ENCODE data around the gene PPP1R27. TPM values are rescaled to one million over a fixed set of nuclear protein-coding genes. Genes with fewer than 3 reads are reported as not detected.

Gene PPP1R27
- polyA plus RNA-seq, 3 donors = 0.15 to 0.58 TPM; not detected in 1

DNA sequence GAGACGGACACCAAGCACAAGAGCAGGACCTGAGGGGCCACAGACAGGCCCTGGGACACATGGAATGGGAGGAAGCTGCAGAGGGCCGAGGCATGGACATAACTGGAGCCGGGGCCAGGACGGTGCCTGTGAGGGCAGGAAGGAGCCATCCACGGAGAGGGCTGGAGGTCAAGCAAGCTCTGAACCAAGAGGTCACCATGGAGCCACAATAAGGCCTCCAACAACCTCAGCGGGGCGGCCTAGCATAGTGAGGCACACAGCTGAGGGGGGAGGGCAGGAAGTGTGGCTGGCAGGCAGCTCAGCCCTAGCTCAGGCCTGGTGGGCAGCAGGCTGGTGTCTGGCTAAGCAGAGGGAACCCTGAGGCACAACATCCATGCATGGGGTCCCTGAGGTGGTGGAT, 6.2 kb downstream of the PPP1R27 start:
- 64 to 74% (median 72%) methylated on average over 6 to 7 of the region's 7 CpGs for WGBS, 3 donors
- H3K27ac ChIP-seq (ENCODE audit: low read depth, low read length) = no peak overlapping the region

DNA sequence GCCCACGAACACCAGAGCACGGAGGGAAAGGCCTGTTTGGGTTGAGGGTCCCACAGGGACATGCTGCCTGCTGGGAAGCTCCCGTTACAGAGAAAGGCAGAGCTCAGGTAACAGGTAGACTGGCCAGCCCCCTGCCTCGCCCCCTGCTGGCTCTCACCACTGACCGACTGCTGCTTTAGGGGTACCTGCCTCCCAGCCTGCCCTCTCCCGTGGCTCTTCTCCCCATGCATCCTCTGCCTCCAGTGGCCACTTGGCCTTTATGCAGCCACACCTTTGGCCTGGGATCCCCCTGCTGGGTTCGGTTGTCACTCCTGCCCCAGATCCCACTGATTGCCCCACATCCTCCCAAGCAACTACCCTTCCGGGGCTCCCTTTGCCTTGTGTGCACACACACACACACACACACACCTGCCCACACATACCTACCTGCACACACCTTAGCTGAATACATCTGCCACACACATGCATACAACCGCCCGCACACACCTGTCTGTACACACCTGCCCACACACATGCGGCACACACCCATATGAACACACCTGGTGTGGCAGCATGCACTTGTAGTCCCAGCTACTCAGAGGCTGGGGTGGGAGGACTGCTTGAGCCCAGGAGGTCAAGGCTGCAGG, 8.9 kb downstream of the PPP1R27 start:
- WGBS, 3 donors = 77 to 85% (median 79%) methylated on average over 11 of the region's 11 CpGs
- no peak overlapping the region for H3K27ac ChIP-seq (ENCODE audit: low read depth, low read length)

DNA sequence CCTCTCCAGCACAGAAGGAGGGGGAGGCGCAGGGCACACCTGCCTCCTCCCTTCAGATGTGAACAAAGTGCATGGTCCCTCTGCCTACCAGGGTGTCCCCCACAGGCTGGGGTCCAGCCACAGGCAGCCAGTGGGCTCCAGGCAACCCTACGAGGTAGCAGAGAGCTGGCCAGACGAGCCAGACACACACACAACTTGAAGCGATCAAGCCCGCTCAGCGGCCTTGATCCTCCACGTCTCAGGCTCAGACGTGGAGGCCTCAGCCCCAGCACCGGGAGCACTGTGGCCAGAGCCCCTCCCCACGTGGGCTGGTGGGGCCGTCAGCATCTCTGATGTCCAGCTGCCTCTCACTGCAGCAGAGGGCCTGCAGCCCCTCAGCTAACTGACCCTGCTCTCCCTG, 10.3 kb downstream of the PPP1R27 start:
- 79 to 89% (median 84%) methylated on average over 9 to 11 of the region's 11 CpGs for whole genome bisulfite sequencing, 3 donors

DNA sequence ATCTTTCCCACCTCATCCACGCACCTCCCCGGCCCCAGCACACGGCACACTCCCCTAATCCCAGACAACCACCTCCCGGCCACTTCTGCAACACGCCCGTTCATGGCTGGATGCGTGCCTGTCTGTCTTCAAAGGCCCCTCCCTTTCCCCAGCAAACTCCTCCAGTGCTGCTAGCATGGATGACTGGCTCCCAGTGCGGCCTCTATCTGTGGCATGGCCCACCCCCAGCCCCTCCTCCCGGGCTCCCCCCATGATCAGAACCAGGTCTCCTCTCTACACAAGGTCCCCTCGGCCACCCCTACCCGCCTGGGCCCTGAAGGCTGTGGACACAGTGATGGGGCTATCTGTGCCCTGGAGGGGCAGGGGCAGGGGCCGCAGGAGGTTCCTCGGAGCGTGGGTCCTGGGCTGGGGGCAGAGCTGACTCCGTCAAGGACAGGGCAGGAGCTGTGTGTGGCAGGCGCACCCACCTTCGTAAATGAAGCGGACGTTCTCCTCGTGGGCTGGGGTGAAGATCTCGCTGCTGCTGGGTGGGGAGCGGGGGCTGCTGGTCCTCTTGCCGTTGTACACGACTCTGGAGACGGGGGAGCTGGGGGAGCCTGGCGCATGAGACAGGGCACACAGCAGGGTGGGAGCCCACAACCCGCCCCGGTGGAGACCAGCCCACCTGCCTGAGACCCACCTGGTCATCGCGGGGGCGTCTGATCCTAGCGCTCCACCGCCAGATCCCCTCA, 10.9 kb downstream of the PPP1R27 start:
- no peak overlapping the region for H3K27ac ChIP-seq (ENCODE audit: low read depth, low read length)
- WGBS, 3 donors = 91 to 94% (median 92%) methylated on average over 32 to 33 of the region's 33 CpGs

More for the DNA sequence above, 10.3 kb downstream of the PPP1R27 start:
- H3K27ac ChIP-seq (ENCODE audit: low read depth, low read length) = no peak overlapping the region

DNA sequence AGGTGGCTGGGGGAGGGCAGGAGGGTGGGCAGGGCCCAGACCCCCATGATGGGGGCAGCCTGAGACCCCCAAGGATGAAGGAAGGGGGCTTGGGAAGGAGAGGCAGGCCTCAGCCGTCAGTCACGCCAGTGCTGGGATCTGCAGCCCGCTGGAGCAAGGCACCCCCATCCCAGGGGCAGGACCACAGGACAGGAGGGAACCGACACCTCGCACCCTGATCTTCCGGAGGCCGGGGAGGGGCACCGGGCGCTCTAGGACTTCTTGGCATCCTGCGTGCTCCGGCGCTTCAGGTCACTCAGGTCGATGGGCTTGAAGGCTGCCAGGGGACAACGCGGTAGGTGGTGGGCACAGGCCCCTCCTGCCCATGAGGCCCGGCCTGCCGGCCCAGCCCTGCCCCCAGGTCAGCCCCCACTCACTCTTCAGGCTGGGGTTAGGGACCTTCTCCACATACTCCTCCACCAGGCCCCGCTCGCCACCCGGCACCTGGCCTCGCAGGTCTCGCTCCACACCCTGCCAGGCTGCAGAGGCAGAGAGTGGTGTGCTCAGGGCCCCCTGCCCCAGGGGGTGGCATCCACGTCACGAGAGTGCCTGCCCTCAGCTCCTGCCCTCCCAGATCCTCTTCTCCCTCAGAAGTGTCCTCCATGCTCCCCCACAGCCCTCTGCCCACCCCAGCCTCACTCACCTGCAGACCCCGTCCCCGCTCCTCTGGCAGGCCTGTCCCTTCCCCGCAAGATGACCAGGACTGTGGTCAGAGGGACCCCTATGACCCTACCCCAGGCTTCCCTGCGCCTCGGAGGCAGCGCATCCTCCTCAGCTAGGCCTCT, 11.6 kb downstream of the PPP1R27 start:
- WGBS, 3 donors = 94 to 97% (median 95%) methylated on average over 26 to 30 of the region's 30 CpGs
- no peak overlapping the region for H3K27ac ChIP-seq (ENCODE audit: low read depth, low read length)

DNA sequence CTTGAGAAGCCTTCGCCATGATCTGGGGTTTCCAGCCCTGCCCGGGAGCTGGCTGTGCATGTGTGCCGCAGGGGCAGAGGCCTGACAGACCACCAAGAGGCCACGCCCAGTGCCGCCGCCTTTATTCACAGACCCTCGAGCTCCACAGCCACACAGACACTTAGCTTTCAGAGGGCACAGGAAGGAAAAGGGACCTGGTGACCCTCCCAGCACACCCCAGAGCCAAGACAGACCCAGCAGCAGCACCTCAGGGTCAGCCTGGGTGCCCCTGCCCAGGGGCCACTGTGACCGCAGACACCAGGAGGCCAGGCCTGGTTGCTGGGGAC, 12.6 kb downstream of the PPP1R27 start:
- WGBS, 3 donors = 87 to 93% (median 89%) methylated on average over 8 of the region's 8 CpGs
- no peak overlapping the region for H3K27ac ChIP-seq (ENCODE audit: low read depth, low read length)

DNA sequence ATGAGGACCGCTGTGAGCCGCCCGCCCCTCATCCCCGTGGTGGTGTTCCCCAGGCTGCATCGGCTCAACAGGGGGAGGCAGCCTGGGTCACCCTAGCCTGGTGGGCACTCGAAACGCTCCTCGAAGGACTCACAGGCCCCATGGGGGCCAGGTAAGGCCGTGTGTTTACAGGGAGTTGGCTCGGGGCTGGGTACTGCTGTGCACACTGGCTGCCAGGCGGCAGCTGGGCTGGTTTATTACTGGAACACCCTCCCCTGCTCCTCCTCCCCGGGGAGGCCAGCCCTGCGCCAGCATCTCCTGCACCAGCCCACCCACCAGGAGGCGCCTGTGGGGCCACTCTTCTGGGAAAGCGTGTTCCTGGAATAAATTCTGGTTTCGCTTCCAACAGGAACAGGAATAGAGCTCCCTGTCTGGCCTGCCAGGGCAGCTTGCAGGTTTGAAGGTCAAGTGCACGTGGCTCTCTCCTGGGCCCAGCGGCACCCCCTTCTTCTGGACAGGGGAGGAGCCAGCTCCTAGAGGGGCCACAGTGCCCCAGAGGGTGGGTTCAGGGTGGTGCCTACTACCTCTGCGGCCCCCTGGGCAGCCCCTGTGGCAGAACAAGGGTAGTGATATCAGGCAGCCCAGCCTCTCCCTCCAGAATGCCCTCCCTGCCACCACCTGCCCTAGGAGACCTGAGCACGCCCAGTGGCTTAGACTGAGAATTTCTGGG, 13.1 kb downstream of the PPP1R27 start:
- 33 to 50% (median 46%) methylated on average over 19 to 20 of the region's 20 CpGs for WGBS, 3 donors
- H3K27ac ChIP-seq (ENCODE audit: low read depth, low read length) = no peak overlapping the region

DNA sequence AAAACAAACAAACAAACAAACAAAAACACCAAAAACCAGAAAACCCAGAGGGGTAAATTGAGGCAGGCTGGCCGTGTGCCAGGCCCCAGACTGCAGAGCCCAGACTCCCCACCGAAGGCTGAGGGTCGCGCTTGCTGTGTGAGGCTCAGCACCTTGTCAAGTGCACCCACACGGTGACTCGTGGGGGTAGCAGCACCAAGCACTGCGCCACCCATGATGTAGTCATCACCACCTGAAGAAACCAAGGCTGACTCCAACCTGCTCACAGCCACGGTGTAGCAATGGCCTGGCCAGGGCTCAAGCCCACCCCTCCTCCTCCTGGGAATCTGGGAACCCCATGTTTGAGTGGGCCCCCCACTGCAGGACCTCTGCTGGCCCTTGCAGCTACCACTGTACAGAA, 13.7 kb downstream of the PPP1R27 start:
- no peak overlapping the region for H3K27ac ChIP-seq (ENCODE audit: low read depth, low read length)
- 75 to 86% (median 84%) methylated on average over 8 of the region's 8 CpGs for WGBS, 3 donors

DNA sequence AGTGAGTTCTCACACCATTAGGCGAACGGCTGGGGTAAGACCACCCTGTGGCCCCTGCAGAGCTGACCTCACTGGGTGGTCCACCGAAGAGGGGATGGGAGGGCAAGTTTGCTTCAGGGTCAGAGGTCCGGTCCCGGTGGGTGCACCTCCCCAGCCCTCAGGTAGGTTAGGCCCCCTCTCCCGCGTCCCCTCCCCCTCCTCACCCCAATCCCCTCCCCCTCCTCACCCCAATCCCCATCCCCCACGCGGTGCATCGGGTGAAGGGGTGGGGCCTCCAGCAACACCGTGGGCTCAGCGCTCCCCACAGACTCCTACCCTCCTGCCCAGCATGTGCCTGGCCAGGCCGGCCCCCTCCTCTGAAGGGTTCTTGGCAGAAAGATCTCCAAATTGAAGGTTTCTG, 15.1 kb downstream of the PPP1R27 start:
- no peak overlapping the region for H3K27ac ChIP-seq (ENCODE audit: low read depth, low read length)
- 27 to 42% (median 35%) methylated on average over 9 to 13 of the region's 13 CpGs for WGBS, 3 donors

DNA sequence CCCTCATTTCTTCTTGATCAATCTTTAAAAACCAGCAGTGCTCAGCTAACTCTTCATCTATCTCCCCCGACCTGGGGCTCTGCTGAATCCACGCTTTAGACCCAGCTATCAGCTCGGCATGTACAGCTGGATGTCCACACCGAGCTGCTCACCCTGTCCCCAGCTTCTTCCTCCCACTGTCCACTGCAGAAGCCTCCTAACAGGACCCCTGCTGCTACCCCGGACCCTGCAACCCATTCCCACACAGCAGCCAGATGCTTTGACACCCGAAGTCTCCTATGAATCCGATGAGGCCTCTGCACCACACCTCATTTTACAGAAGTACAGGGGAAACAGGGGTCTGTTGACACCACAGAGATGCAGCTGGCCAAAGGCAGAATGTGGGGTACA, 17.1 kb downstream of the PPP1R27 start:
- H3K27ac ChIP-seq (ENCODE audit: low read depth, low read length) = no peak overlapping the region
- WGBS, 3 donors = 41 to 52% (median 48%) methylated on average over 7 of the region's 7 CpGs

DNA sequence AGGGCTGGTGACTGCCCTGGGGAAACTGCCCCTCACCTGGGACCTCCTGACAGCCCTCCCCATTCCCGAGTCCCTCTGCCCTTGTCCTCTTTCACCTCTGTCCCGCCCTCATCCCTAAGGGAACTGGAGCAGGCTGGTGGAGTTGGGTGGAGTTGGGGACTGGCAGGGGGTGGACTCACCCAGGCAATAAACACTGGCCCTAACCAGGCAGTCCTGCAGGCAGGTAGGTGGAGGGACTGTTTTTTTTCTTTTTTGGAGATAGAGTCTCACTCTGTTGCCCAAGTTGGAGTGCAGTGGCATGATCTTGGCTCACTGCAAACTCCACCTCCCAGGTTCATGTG, 19.2 kb downstream of the PPP1R27 start:
- WGBS, 3 donors = 60 to 76% (median 62%) methylated on average over 2 of the region's 2 CpGs
- no peak overlapping the region for H3K27ac ChIP-seq (ENCODE audit: low read depth, low read length)

DNA sequence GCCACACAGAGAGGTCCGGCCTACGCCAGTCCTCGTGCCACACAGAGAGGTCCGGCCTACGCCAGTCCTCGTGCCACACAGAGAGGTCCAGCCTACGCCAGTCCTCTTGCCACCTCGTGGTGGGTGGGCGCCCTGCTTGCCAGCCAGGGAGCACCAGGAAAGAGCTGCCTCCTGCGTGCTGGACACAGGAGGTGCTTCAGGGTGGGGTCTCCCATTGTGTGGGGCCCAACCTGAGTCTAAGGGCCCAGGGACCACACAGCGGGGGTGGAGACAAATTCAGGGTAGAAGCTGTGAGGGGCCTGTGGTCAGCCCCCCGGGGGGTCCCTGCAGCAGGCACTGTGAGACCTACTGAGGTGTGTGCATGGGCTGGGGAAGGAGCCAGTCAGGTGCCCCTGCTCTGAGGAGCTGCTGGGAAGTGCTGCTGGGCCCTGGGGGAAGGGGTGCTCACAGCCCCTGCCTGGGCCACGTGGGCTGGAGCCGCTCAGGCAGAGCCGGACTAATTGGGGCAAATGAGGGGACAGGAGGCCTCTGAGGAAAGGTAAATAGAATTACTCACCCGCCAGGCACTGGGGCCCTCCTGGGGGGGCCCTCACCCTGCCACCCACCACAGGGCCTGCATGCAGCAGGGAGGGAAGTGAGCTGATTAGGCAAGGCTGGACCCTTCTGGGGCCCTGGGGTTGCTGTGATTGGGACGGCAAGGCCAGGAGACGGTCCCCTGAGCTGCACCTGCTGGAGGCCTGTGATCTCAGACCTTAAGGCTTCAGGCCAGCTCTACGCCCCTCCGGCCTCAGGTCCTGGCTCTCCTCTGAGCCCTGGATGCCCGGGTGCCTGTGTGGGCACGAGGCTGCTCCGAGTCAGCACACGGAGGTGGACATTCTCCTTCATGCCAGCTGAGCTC, 19.9 kb downstream of the PPP1R27 start:
- 67 to 76% (median 71%) methylated on average over 18 to 24 of the region's 24 CpGs for WGBS, 3 donors

DNA sequence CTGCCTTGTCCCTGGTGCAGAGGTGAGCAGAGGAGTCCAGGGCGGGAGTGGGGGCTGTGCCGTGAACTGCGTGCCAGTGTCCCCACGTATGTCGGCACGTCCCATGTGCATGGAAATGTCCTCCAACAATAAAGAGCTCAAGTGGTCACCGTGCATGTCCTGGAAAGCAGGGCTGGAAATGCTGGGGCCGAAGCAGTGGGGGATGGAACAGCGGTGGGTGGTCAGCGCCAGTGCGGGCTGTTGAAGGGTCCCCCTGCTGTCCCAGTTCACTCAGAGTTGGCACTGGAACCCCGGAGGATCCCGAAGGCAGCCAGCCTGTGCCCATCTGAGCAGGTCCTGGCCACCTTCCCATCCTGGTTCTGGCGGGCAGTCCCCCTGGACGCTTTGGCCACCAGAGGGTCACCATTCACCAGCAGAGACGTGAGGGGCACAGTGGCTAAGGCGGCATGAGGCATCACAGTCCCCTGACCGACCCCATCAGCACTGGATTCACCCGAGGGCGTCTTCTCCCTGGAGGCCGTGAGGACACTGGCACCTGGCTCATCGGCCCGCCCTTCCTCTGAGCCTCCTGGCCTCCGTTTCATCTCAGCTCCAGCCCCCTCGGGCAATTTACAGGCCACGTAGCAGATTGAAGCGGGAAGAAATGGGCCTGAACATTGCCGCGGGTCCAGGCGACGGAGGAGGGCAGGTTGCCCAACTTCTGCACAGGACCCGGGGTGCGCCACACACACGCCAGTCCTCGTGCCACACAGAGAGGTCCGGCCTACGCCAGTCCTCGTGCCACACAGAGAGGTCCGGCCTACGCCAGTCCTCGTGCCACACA, 20.8 kb downstream of the PPP1R27 start:
- WGBS, 3 donors = 86 to 92% (median 87%) methylated on average over 37 to 40 of the region's 41 CpGs
- no peak overlapping the region for H3K27ac ChIP-seq (ENCODE audit: low read depth, low read length)

More for the DNA sequence above, 19.9 kb downstream of the PPP1R27 start:
- H3K27ac ChIP-seq (ENCODE audit: low read depth, low read length) = no peak overlapping the region

DNA sequence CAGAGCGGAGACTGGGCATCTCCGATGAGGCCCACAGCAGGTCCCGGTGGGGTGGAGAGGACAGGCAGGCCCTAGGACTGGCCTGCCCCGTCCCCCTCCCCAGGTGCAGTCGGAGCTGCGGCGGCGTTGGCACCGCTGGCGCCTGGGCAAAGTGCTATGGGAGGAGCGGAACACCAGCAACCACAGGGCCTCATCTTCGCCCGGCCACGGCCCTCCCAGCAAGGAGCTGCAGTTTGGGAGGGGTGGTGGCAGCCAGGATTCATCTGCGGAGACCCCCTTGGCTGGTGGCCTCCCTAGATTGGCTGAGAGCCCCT, 21.5 kb downstream of the PPP1R27 start:
- no peak overlapping the region for H3K27ac ChIP-seq (ENCODE audit: low read depth, low read length)
- WGBS, 3 donors = 88 to 89% (median 89%) methylated on average over 9 to 15 of the region's 15 CpGs

DNA sequence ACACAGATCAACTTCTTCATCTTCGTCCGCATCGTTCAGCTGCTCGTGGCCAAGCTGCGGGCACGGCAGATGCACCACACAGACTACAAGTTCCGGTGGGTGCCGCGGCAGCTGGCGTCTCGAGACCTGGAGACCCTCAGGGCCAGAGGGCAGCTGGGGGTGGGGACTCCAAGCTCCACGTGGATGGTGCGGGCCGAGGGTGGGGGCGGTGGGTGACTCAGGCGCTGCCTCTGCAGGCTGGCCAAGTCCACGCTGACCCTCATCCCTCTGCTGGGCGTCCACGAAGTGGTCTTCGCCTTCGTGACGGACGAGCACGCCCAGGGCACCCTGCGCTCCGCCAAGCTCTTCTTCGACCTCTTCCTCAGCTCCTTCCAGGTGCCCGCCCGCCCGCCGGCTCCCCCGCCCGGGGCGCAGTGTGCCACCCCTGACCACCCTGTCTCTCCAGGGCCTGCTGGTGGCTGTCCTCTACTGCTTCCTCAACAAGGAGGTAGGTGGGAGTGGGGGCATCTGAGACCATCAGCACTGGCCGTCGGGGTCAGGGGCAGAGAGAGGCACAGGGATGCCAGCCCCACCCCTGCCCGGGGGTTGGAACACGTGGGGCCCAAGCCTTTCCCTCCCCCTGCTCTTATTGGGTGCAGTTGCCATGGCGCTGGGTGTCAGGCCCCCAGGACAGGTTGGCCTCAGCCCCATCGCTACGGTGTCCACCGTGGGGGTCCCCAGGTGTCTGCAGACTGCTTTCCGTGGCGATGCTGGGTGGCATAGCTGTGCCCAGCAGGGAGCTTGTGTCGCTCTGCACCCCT, 22.1 kb downstream of the PPP1R27 start:
- H3K27ac ChIP-seq (ENCODE audit: low read depth, low read length) = no peak overlapping the region
- 83 to 88% (median 83%) methylated on average over 31 to 45 of the region's 45 CpGs for WGBS, 3 donors

DNA sequence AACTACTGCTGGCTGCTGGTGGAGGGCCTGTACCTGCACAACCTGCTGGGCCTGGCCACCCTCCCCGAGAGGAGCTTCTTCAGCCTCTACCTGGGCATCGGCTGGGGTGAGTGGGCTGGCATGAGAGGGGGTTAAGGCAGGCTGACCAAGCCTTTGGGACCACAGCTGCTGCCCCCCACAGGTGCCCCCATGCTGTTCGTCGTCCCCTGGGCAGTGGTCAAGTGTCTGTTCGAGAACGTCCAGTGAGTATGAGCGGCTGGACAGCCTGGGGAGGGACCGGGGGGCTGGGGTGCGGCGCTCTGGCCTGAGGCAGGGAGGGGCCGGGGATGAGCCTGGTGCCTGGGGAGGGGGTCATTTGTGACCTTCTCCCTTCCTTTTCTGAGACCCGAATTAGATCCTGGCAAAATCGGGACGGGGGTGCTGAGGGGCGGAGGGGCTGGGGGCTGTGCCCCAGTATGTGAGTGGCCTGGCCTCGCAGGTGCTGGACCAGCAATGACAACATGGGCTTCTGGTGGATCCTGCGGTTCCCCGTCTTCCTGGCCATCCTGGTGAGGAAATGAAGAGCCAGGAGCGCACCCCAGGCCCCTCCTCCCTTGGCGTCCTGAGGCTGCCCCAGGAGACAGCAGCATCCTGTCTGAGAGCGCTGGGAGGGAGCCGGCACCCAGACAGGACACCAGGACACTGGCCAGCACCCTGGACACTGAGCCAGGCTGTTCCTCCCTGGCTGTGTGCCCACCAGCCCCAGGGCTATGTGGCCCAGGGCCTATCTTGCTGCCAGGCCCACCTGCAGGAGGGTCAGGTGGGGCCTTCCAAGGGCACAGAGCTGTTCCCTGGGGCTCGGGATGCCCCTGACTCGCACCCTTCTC, 22.9 kb downstream of the PPP1R27 start:
- WGBS, 3 donors = 69 to 86% (median 72%) methylated on average over 20 to 24 of the region's 24 CpGs

More for the DNA sequence above, 22.9 kb downstream of the PPP1R27 start:
- no peak overlapping the region for H3K27ac ChIP-seq (ENCODE audit: low read depth, low read length)

All from adipose tissue (tissue), 3 donors.